KOPT-K1 (cell line): ENCODE data around the gene LILRB2.
"Not testable (repeated sequence)": the region's sequence is repeated elsewhere in the genome, so short reads cannot be mapped to it uniquely, and the experiment has no call there.

Experiments used
- H3K27ac ChIP-seq: fragments of 200-600 bp; sonication (generic); 2 replicates; pipeline ENCODE4 v1.5.1; 2016; ENCODE audit warnings: antibody characterized with exemption, mild to moderate bottlenecking, low read depth, low read length; ENCODE audit not compliant: poor library complexity, severe bottlenecking
- H3K36me3 ChIP-seq: fragments of 200-600 bp; sonication (generic); 2 replicates; pipeline ENCODE4 v1.5.1; 2017; ENCODE audit warnings: antibody characterized with exemption, mild to moderate bottlenecking, low read length, moderate library complexity; ENCODE audit not compliant: insufficient read depth
- H3K9me3 ChIP-seq: fragments of 200-600 bp; sonication (generic); 2 replicates; pipeline ENCODE4 v1.5.1; 2017; ENCODE audit warnings: antibody characterized with exemption, low read length, mild to moderate bottlenecking; ENCODE audit not compliant: insufficient read depth, poor library complexity, severe bottlenecking

Gene LILRB2

DNA sequence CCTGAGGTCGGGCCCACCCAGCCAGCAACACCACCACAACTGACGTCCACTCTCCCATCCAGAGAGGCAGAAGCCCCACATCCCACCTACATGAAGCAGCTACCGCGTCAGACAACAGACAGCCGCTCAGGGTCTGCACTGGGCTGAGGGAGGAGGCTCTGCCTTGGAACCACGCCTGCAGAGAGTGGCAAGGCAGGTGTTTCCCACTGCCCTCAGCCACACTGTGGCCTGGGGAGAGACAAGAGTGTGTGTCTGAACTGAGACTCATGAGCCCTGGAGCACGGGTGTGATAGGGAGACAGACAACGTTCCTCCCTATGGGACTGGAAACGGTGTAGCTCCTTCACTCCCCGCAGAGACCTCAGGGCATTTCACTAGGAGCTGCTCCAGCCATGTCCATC is 5.4 kb upstream of the LILRB2 start:
- H3K36me3 ChIP-seq, H3K9me3 ChIP-seq, H3K27ac ChIP-seq: not testable (repeated sequence)

GRCh38 chr19:54285427-54286056 is 4.6 kb upstream of the LILRB2 start:
- peak overlapping the region; percentile 35 for H3K27ac ChIP-seq
- not testable (repeated sequence) for H3K36me3 ChIP-seq, H3K9me3 ChIP-seq

- H3K9me3 ChIP-seq: no peaks in the 10 kb centered on the region
- no peak overlapping the region for H3K27ac ChIP-seq
- no peaks in the 10 kb centered on the region for H3K36me3 ChIP-seq
Measured at GRCh38 chr19:54282686-54283470, 2.0 kb upstream of the LILRB2 start.

- not testable (repeated sequence) for H3K9me3 ChIP-seq, H3K27ac ChIP-seq, H3K36me3 ChIP-seq
Measured at GRCh38 chr19:54281729-54282075, 792 bp upstream of the LILRB2 start.

DNA sequence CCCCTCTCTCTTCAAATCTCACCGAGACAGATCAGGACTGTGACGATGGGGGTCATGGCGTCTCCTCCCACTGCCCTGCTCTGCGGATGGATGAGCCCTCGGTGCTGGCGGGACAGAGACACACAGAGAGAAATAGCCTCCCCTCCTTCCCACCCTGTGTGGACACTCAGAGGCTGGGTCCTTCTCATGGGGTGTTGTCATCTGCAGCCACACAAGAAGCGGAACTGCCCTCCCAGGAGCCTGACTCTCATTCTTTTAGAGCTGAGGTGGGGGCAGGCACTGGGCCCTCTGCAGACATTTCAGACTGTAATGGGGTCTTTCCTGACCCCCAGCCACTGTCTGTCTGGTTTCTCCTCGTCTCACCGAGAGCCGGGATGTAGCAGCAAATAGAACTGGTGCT is 469 bp downstream of the LILRB2 start:
- H3K9me3 ChIP-seq, H3K27ac ChIP-seq: not testable (repeated sequence)

GRCh38 chr19:54280025-54280424 is 885 bp downstream of the LILRB2 start:
- not testable (repeated sequence) for H3K36me3 ChIP-seq, H3K27ac ChIP-seq, H3K9me3 ChIP-seq

More for the DNA sequence above, 469 bp downstream of the LILRB2 start:
- H3K36me3 ChIP-seq: not testable (repeated sequence)

DNA sequence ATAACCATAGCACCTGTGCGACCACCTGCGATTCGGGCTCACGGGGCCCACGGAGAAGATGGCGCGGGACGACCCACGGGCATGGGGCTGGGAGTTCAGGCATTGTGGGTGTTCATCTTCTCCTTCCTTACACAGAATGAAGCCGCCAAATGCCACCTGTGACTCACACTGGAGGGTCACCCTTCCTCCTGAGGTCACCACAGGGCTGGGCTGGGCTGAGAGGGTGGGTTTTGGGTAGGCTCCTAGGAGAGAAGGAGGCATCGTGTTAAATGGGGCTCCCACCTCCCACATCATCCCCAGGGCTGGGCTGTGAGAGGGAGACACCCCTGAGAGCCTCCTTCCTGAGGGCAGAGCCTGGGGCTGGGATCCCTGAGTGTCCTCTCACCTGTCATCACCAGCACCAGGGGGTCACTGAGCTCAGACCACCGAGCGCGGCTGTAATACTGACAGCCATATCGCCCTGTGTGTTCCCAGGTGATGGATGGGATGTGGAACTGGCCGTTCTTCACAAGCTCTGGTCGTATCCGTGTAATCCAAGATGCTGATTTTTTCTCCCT is 1.4 kb downstream of the LILRB2 start:
- Histone ChIP-seq H3K27ac (no peak overlapping the region), H3K36me3 (no peaks in the 10 kb centered on the region), H3K9me3 (no peaks in the 10 kb centered on the region)

DNA sequence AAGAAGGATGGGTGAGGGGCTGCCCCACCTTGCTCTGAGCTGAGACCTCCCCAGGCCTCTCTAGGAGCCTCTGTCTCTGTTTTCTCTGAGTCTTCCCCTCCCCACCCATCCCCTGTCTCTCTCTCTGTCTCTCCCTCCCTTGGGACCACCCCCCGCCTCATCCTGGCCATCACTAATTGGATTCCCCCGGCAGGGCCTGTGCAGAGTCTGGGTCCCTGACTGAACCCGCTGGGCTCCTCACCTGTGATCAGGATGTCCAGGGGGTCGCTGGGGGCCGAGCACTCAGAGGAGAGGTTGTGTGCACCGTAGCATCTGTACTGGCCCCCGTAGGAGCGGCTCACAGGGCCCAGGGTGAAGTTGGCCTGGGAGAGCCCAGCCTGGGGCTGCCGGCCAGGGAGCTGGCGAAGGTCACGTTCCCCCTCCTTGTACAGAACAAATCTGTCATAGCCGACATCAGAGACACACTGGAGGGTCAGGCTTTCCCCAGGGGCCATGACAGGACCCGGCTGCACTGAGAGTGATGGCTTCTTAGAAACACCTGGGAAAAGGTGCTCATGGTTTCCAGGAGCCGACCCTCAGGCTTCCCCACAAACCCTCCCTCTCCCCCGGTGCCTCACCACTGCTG is 2.2 kb downstream of the LILRB2 start:
- not testable (repeated sequence) for H3K27ac ChIP-seq, H3K36me3 ChIP-seq, H3K9me3 ChIP-seq

DNA sequence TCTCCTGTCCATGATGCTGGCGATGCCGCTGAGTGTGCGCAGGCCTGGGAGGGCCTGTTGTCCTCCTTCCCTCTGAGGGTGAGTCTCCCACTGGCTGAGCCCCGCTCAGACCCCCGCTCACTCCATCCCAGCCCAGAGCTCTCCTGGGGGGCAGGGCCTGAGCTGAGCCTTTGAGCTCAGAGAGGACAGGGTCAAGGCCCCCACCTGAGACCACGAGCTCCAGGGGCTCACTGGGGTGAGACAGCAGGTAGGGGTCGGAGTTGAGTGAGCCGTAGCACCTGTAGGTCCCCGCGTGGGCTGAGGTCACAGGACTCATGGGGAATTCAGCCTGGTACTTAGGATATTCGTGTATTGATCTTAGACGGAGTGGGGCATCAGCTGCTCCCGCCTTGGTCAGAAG is 2.9 kb downstream of the LILRB2 start:
- H3K27ac ChIP-seq, H3K36me3 ChIP-seq, H3K9me3 ChIP-seq: not testable (repeated sequence)

DNA sequence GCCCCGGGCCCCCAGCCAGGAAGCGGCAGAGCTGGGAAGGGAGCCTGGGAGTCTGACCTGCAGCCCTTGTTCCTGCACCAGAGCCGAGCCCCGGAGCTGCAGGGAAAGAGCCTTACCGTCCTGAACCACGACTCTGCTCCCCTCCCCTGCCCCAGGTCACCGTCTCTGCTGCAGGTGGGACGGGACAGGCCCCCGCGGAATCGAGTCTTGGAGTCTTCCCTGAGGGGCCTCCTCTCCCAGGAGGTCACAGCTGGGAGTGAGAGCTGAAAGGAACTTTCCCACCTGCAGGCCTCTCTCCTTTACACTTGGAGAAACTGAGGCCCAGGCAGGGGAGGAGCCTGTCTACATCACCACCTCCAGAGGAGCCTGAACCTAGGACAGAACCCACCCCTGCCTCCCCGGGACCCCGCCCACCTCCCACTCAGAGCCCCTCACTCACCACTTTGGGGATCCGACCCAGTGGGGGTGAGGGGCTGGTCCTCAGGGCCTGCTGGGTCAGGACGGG is 3.7 kb downstream of the LILRB2 start:
- H3K36me3 ChIP-seq, H3K27ac ChIP-seq, H3K9me3 ChIP-seq: not testable (repeated sequence)

GRCh38 chr19:54275951-54276350 is 5.0 kb downstream of the LILRB2 start:
- no peaks in the 10 kb centered on the region for H3K9me3 ChIP-seq
- no peaks in the 10 kb centered on the region for H3K36me3 ChIP-seq
- no peak overlapping the region for H3K27ac ChIP-seq

GRCh38 chr19:54274516-54274915 is 6.4 kb downstream of the LILRB2 start:
- H3K9me3 ChIP-seq, H3K36me3 ChIP-seq, H3K27ac ChIP-seq: not testable (repeated sequence)

- H3K9me3 ChIP-seq: no peaks in the 10 kb centered on the region
- H3K36me3 ChIP-seq: no peaks in the 10 kb centered on the region
- H3K27ac ChIP-seq: no peak overlapping the region
Measured at GRCh38 chr19:54273821-54274220, 7.1 kb downstream of the LILRB2 start.

DNA sequence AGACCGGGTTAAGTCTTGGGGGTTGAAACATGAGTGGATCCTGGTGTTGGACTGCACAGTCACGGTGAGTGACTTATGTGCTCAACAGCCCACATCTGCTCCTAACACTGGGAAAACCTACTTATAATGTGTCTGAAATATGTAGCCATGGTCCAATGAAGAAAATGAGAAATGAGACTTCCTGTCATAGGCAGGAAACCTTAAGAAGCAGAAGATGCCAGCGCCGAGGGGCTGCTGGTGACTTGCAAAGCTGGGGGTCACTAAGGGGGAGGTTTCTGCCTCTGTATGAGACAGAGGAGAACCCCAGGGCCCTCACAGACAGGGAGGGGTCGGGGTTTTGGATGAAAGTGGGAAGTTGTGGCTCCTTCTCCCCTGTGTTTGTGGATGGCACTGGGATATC is 8.7 kb downstream of the LILRB2 start:
- H3K27ac ChIP-seq, H3K9me3 ChIP-seq, H3K36me3 ChIP-seq: not testable (repeated sequence)

DNA sequence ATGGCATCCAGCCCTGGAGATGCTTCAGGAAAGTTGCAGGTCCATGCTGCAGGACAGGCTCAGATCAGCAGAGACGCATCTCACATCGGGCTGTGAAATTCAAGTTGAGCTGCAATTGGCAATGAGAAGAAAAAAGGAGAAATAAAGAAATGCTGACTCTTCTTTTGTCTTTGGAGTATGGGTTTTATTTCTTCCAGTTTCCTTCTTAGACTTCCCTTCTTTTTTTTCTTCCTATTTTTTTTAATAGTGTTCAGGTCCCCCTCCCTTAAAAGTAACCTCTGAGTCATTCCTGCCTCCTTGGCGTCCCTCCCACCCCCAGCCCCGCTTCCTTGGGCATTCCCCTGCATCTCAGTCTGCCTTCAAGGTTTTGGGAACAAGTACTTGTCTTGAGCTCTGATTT is 9.3 kb downstream of the LILRB2 start:
- not testable (repeated sequence) for H3K9me3 ChIP-seq, H3K36me3 ChIP-seq, H3K27ac ChIP-seq
